PFSK-1 (cell line): ENCODE results near the gene LGALS1.

Experiments
- POLR2AphosphoS5 ChIP-seq: IDR thresholded peaks from 2 replicates; pipeline ENCODE4 v1.6.1; 2012; ENCODE audit warnings: low read depth, mild to moderate bottlenecking, control low read depth, low read length, moderate library complexity
- REST ChIP-seq, 2 experiments: IDR thresholded peaks; 2 replicates each; pipeline versions ENCODE4 v1.6.1 to v1.8.0; 2011 to 2012; ENCODE audit warnings: low read depth in 2 of 2, low read length in 2 of 2, control low read depth in 1 of 2, inconsistent platforms in 1 of 2, mild to moderate bottlenecking in 1 of 2, moderate library complexity in 1 of 2; ENCODE audit not compliant: insufficient read depth in 1 of 2
- SIN3A ChIP-seq: IDR thresholded peaks from 2 replicates; pipeline ENCODE4 v1.6.1; 2012; ENCODE audit warnings: mild to moderate bottlenecking, low read length, moderate library complexity, borderline replicate concordance; ENCODE audit not compliant: insufficient read depth

- no peak for TF ChIP-seq POLR2AphosphoS5
- TF ChIP-seq REST (IDR thresholded peaks at IDR 0.05; ENCODE audit: insufficient read depth in 1 of 2, low read depth in 2 of 2, low read length in 2 of 2) = no peak
- TF ChIP-seq SIN3A = no peak
Measured at GRCh38 chr22:37725551-37726240, 50.3 kb downstream of the LGALS1 start.
